SU-DHL-6 (cell line): ENCODE results near the gene STX8.
"Not testable (repeated sequence)": the region's sequence is repeated elsewhere in the genome, so short reads cannot be mapped to it uniquely, and the experiment has no call there.

ENCODE experiments used
- CTCF ChIP-seq: fragments of 200-600 bp; sonication (generic); IDR thresholded peaks from one replicate; pipeline ENCODE4 v1.5.1; 2017; ENCODE audit warnings: antibody characterized with exemption, mild to moderate bottlenecking, low read length, moderate library complexity; ENCODE audit not compliant: insufficient read depth, poor library complexity, severe bottlenecking
- EZH2phosphoT487 ChIP-seq: fragments of 200-600 bp; sonication (generic), shearing (Covaris generic); conservative IDR thresholded peaks from 2 replicates; pipeline ENCODE4 v1.6.1; 2018; ENCODE audit warnings: mild to moderate bottlenecking, antibody characterized with exemption, low read length, moderate library complexity, mixed read lengths

DNA sequence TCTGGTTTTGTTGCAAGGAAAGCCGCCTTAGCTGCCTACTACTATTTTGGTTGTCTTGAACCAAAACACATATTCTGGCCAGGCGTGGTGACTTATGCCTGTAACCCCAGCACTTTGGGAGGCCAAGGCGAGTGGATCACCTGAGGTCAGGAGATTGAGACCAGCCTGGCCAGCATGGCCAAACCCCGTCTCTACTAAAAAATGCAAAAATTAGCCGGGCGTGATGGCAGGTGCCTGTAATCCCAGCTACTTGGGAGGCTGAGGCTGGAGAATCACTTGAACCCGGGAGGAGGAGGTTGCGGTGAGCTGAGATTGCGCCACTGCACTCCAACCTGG is 318.0 kb downstream of the STX8 start:
- TF ChIP-seq CTCF, EZH2phosphoT487: not testable (repeated sequence)
